SK-N-SH (cell line): ENCODE measurements around the gene CCDC13. TPM values are rescaled to one million over a fixed set of nuclear protein-coding genes. Genes with fewer than 3 reads are reported as not detected.

Experiments used
- CTCF ChIA-PET: fragments of 300-600, 350-600 bp; formaldehyde crosslinking; extraction: SDS; loops from one replicate; lab custom pipeline; 2021; lab: Yijun Ruan, JAX
- POLR2A ChIA-PET: fragments of 350-600 bp; sonication (Branson Sonifier 250); formaldehyde crosslinking; extraction: SDS; loops from one replicate; lab custom pipeline; 2020; ENCODE audit warnings: antibody characterized with exemption, inconsistent platforms; lab: Yijun Ruan, JAX
- DNase-seq: peaks from one replicate; pipeline ENCODE4 v3.0.0; 2012
- H2AFZ ChIP-seq: fragments of 200-600 bp; sonication (generic); 2 replicates; pipeline ENCODE4 v1.8.1; 2016; ENCODE audit warnings: antibody characterized with exemption, mild to moderate bottlenecking, low read depth
- H3F3A ChIP-seq: fragments of 200-600 bp; sonication (generic); replicated peaks from 2 replicates; pipeline ENCODE3; 2016; ENCODE audit warnings: antibody characterized with exemption, mild to moderate bottlenecking; ENCODE audit not compliant: insufficient read depth
- H3K27ac ChIP-seq, 2 experiments: fragments of 200-500 bp in 1 of 2; fragments of 200-600 bp in 1 of 2; sonication (Bioruptor generic) in 1 of 2; sonication (generic), shearing (Covaris generic) in 1 of 2; 2 replicates each; pipeline versions ENCODE4 v1.5.1 to v1.6.1; 2014 to 2016; ENCODE audit warnings: low read depth in 2 of 2, inconsistent platforms in 1 of 2, low read length in 1 of 2, mild to moderate bottlenecking in 1 of 2, mixed read lengths in 1 of 2
- H3K27me3 ChIP-seq: fragments of 200-600 bp; sonication (generic), shearing (Covaris generic); 2 replicates; pipeline ENCODE4 v1.6.1; 2016; ENCODE audit warnings: mixed run types; ENCODE audit not compliant: insufficient read depth
- H3K36me3 ChIP-seq, 2 experiments: fragments of 200-500 bp in 1 of 2; fragments of 200-600 bp in 1 of 2; sonication (Bioruptor generic) in 1 of 2; sonication (generic) in 1 of 2; replicated peaks in 1 of 2; 2 replicates each; pipeline versions ENCODE3 to v1.5.1; 2014 to 2016; ENCODE audit warnings: low read length in 1 of 2, mild to moderate bottlenecking in 1 of 2; ENCODE audit not compliant: insufficient read depth in 2 of 2, control insufficient read depth in 1 of 2
- H3K4me1 ChIP-seq, 2 experiments: fragments of 200-500 bp in 1 of 2; fragments of 200-600 bp in 1 of 2; sonication (Bioruptor generic) in 1 of 2; sonication (generic), shearing (Covaris generic) in 1 of 2; 2 replicates each; pipeline versions ENCODE4 v1.5.1 to v1.6.1; 2014 to 2016; ENCODE audit warnings: low read depth in 1 of 2, low read length in 1 of 2, mixed run types in 1 of 2; ENCODE audit not compliant: insufficient read depth in 2 of 2, control insufficient read depth in 1 of 2
- H3K4me2 ChIP-seq: fragments of 200-600 bp; sonication (generic), shearing (Covaris generic); 2 replicates; pipeline ENCODE4 v1.6.1; 2017; ENCODE audit warnings: mixed run types
- H3K4me3 ChIP-seq, 2 experiments: fragments of 200-500 bp in 1 of 2; fragments of 200-600 bp in 1 of 2; sonication (Bioruptor generic) in 1 of 2; sonication (generic), shearing (Covaris generic) in 1 of 2; 2 replicates each; pipeline versions ENCODE4 v1.5.1 to v1.8.1; 2014 to 2016; ENCODE audit warnings: low read depth in 2 of 2, inconsistent platforms in 1 of 2, low read length in 1 of 2, mild to moderate bottlenecking in 1 of 2, mixed read lengths in 1 of 2, moderate library complexity in 1 of 2
- H3K79me2 ChIP-seq: fragments of 200-600 bp; sonication (generic); 2 replicates; pipeline ENCODE4 v1.8.1; 2017; ENCODE audit warnings: mild to moderate bottlenecking; ENCODE audit not compliant: insufficient read depth
- H3K9ac ChIP-seq: fragments of 200-600 bp; sonication (generic); 2 replicates; pipeline ENCODE4 v1.6.1; 2017; ENCODE audit warnings: mixed run types
- H3K9me2 ChIP-seq: fragments of 200-600 bp; sonication (generic); 2 replicates; pipeline ENCODE4 v1.6.1; 2017; ENCODE audit warnings: mixed run types
- H3K9me3 ChIP-seq: fragments of 200-600 bp; sonication (generic); 2 replicates; pipeline ENCODE4 v1.6.1; 2017; ENCODE audit warnings: mixed run types, mild to moderate bottlenecking, moderate library complexity
- H4K20me1 ChIP-seq: fragments of 200-600 bp; sonication (generic); 2 replicates; pipeline ENCODE4 v1.6.1; 2017; ENCODE audit warnings: mild to moderate bottlenecking, mixed run types; ENCODE audit not compliant: insufficient read depth
- MEF2A ChIP-seq: IDR thresholded peaks from 2 replicates; pipeline ENCODE4 v1.4.0; 2012; ENCODE audit warnings: low read depth, borderline replicate concordance
- RCOR1 ChIP-seq: fragments of 150-350 bp; IDR thresholded peaks from 2 replicates; pipeline ENCODE4 v1.6.1; 2017; ENCODE audit warnings: antibody characterized with exemption, low read length
- RFX5 ChIP-seq: IDR thresholded peaks from 2 replicates; pipeline ENCODE4 v1.6.1; 2012; ENCODE audit warnings: mild to moderate bottlenecking, improper control_type of control experiment, low read length
- RXRA ChIP-seq: IDR thresholded peaks from 2 replicates; pipeline ENCODE4 v1.4.0; 2012; ENCODE audit warnings: low read depth, mild to moderate bottlenecking, borderline replicate concordance
- TAF1 ChIP-seq: IDR thresholded peaks from 2 replicates; pipeline ENCODE4 v1.6.1; 2012; ENCODE audit warnings: low read depth, mild to moderate bottlenecking, low read length, moderate library complexity, borderline replicate concordance
- ZBTB33 ChIP-seq: IDR thresholded peaks from 2 replicates; pipeline ENCODE4 v1.4.0; 2012; ENCODE audit warnings: low read depth, borderline replicate concordance
- WGBS: methylation state at CpG from one replicate; pipeline ENCODE4 v1.1.6; 2017; ENCODE audit warnings: low lambda C conversion rate; 5-methylcytosine and 5-hydroxymethylcytosine counted together
- polyA plus RNA-seq, 3 experiments: library from polyadenylated mRNA; depleted of rRNA; stranded (reverse); fragments of >200 nt; gene quantifications; 2 replicates each; pipeline ENCODE4 v1.2.3, GENCODE V29; 2012
- small RNA-seq, 7 experiments: library from RNA; depleted of rRNA; stranded (forward); fragments of <200 nt; gene quantifications; one replicate each; pipeline ENCODE3, GENCODE V24; 2012
- TF ChIP-seq, protein P1 (sequence below): IDR thresholded peaks from 2 replicates; pipeline ENCODE4 v1.4.0; 2012; ENCODE audit warnings: low read depth

Gene CCDC13
- polyA plus RNA-seq, 1 of the 3 experiments (the other 2 are of a cell fraction) = 0.66 TPM

DNA sequence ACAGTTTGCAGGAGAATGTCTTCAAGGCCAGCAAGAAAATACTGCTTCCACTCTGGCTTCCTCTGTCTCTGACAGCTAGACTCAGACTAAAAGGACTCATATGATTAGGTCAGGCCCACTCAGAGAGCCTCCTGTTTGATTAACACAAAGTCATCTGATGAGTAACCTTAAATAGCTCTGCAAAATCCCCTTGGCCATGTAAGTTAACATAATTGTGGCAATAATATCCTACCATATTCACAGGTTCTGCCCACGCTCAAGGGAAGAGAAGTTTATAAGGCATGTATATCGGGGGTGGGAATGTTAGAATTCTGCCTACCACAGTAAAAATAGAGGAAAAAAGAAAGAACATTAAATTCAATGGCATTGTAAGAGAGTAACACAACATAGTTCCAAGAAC lies 49.8 kb downstream of the CCDC13 start:
- no peak for DNase-seq
- POLR2A ChIA-PET = no interaction called here

More for the DNA sequence above, 49.8 kb downstream of the CCDC13 start:
- Histone ChIP-seq H3K9ac (no peak overlapping the region), H3K9me2 (no peaks in the 10 kb centered on the region), H4K20me1 (no peaks in the 10 kb centered on the region), H3K4me2 (no peak overlapping the region), H3K4me1 (no peaks in the 10 kb centered on the region), H3K79me2 (no peaks in the 10 kb centered on the region), H3K4me3 (no peak overlapping the region), H3K27ac (no peak overlapping the region), H2AFZ (no peak overlapping the region), H3F3A (no peaks in the 10 kb centered on the region), H3K36me3 (no peaks in the 10 kb centered on the region), H3K27me3 (peaks cover 4% of the 10 kb centered on the region; the same call in 1 of the 2 replicates), H3K9me3 (no peaks in the 10 kb centered on the region)
- TF ChIP-seq RCOR1 = no peak
- TF ChIP-seq RFX5 = no peak
- TF ChIP-seq, protein P1, sequence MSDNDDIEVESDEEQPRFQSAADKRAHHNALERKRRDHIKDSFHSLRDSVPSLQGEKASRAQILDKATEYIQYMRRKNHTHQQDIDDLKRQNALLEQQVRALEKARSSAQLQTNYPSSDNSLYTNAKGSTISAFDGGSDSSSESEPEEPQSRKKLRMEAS = no peak
- TF ChIP-seq RXRA = no peak
- no peak for TF ChIP-seq TAF1
- no peak for TF ChIP-seq ZBTB33
- TF ChIP-seq MEF2A = no peak
- 50% methylated on average over 2 of the region's 2 CpGs for WGBS
- CTCF ChIA-PET = interaction anchor here (1.9 kb wide), 1 partner anchor 12 kb away, joined by 4 read pairs; no protein-coding TSS in a partner anchor

Small RNA genes lying within 50 kb of the gene (small RNA-seq; reads per million reads assigned to genes)
- gene CCDC13 = 0 to 2.3 (median 0) reads per million in 7 experiments

Other genes starting within 250 kb of the CCDC13 start
- gene SEC22C, start 191.3 kb downstream of the CCDC13 start, polyA plus RNA-seq (2012; rRNA removed) = 28.5 and 31.9 TPM in 2 replicates
- 24.1 and 31.8 TPM in 2 replicates for gene SS18L2, start 182.4 kb downstream of the CCDC13 start, polyA plus RNA-seq (2012; rRNA removed)
- gene NKTR, start 172.6 kb downstream of the CCDC13 start, polyA plus RNA-seq (2012; rRNA removed) = 19.2 and 26.9 TPM in 2 replicates
- gene ZBTB47, start 119.6 kb downstream of the CCDC13 start, polyA plus RNA-seq (2012; rRNA removed) = 9.9 and 13.0 TPM in 2 replicates
- gene KLHL40, start 87.7 kb downstream of the CCDC13 start, polyA plus RNA-seq (2012; rRNA removed) = not detected in 2 replicates
- gene HHATL, start 70.5 kb downstream of the CCDC13 start, polyA plus RNA-seq (2012; rRNA removed) = not detected in 2 replicates
- gene HIGD1A, start 31.2 kb upstream of the CCDC13 start, polyA plus RNA-seq (2012; rRNA removed) = 72.1 and 112 TPM in 2 replicates
- gene ACKR2, start 36.2 kb upstream of the CCDC13 start, polyA plus RNA-seq (2012; rRNA removed) = 0.10 and 0.11 TPM in 2 replicates
- not detected in 2 replicates for gene CYP8B1, start 102.6 kb upstream of the CCDC13 start, polyA plus RNA-seq (2012; rRNA removed)
- gene ZNF662, start 132.9 kb upstream of the CCDC13 start, polyA plus RNA-seq (2012; rRNA removed) = 0.30 and 0.44 TPM in 2 replicates
- not detected in 2 replicates for gene GASK1A, start 206.1 kb upstream of the CCDC13 start, polyA plus RNA-seq (2012; rRNA removed)